ENCODE data around the gene RSPH3. TPM values are rescaled to one million over a fixed set of nuclear protein-coding genes. Genes with fewer than 3 reads are reported as not detected.

The RSPH3 gene
- total and polyA plus RNA-seq, 2 of the 8 experiments (the other 6 are each of a cell fraction or from before 2014, with no cell fraction given): 0.60 to 2.7 TPM

- H3K27me3 ChIP-seq (replicated peaks in 1 of 4; ENCODE audit: control insufficient read depth in 3 of 4, extremely low read depth in 1 of 4, insufficient read depth in 3 of 4, low read length in 3 of 4): peaks cover 0 to 1% (median 0%) of the 10 kb centered on the region in 4 experiments; a peak in 1 of 7 replicates
- no peak for DNase-seq (ENCODE audit: low read depth in 1 of 2, low spot score in 2 of 2)
- ChIA-PET POLR2A (ENCODE audit: partially characterized antibody) (interaction anchor here (1.1 kb wide), 1 partner anchor 10 kb away, joined by 3 read pairs; no protein-coding TSS in a partner anchor), CTCF (ENCODE audit: partially characterized antibody) (interaction anchor here (1.2 to 7.8 kb wide), 5 partner anchors 12 to 123 kb away, joined by 3 to 106 read pairs (median 15); partner anchors contain the start of gene RSPH3)
- H3K56ac ChIP-seq (replicated peaks; ENCODE audit: insufficient read length, low read depth, low read length): no peak overlapping the region
- H2BK15ac ChIP-seq (ENCODE audit: low read length): no peak overlapping the region
- H3K79me2 ChIP-seq (ENCODE audit: control insufficient read depth in 1 of 2, insufficient read depth in 2 of 2, low read length in 2 of 2): no peaks in the 10 kb centered on the region
- H3K4me3 ChIP-seq (ENCODE audit: extremely low read depth in 1 of 4, insufficient read depth in 2 of 4, low read depth in 3 of 4, low read length in 4 of 4): no peak overlapping the region
- no peak overlapping the region for H3K27ac ChIP-seq (ENCODE audit: low read depth, low read length)
- H4K91ac ChIP-seq (replicated peaks; ENCODE audit: insufficient read length, low read length): no peak overlapping the region
- no peak overlapping the region for H2BK20ac ChIP-seq (ENCODE audit: low read length)
- H4K8ac ChIP-seq (ENCODE audit: extremely low read depth, insufficient read depth, low read length): no peak overlapping the region
- H4K5ac ChIP-seq (ENCODE audit: insufficient read length, low read depth, low read length): no peak overlapping the region
- no peak overlapping the region for H3K9ac ChIP-seq (replicated peaks in 1 of 4; ENCODE audit: extremely low read depth in 1 of 4, low read depth in 3 of 4, low read length in 3 of 4)
- H3K18ac ChIP-seq (ENCODE audit: extremely low read depth, low read length): no peak overlapping the region
- H3K23me2 ChIP-seq (ENCODE audit: low read depth, low read length): no peaks in the 10 kb centered on the region
- no peaks in the 10 kb centered on the region for H3K79me1 ChIP-seq (ENCODE audit: low read depth, low read length)
- H3K4me2 ChIP-seq (ENCODE audit: insufficient read depth in 1 of 2, low read depth in 2 of 2, low read length in 2 of 2): no peak overlapping the region
- no peak for TF ChIP-seq JUN (IDR thresholded peaks at IDR 0.05; ENCODE audit: low read depth, low read length)
- TF ChIP-seq EGR1 (IDR thresholded peaks at IDR 0.05; ENCODE audit: borderline replicate concordance, low read depth, low read length): no peak
- no peak for FAIRE-seq
- H3K9me3 ChIP-seq (ENCODE audit: insufficient read depth in 2 of 2, low read depth in 1 of 2, low read length in 1 of 2): peaks cover 0 to 4% of the 10 kb centered on the region in 2 experiments; a peak in 1 of 4 replicates
- WGBS, 2 experiments (ENCODE audit: extremely low coverage in 1 of 2, insufficient coverage in 1 of 2, insufficient read length in 1 of 2, insufficient replicate concordance in 2 of 2, low coverage in 1 of 2, low lambda C conversion rate in 2 of 2, missing lambda C conversion rate in 1 of 2): 77% methylated on average over 4 of the region's 4 CpGs; no CpG with 5 or more reads in 1 of the 2 experiments
- H3K4me1 ChIP-seq (replicated peaks in 1 of 4; ENCODE audit: control insufficient read depth in 3 of 4, insufficient read depth in 4 of 4, low read length in 3 of 4): no peaks in the 10 kb centered on the region
- no peak overlapping the region for H2BK120ac ChIP-seq (replicated peaks; ENCODE audit: low read depth, low read length)
- H2AK5ac ChIP-seq (ENCODE audit: low read depth, low read length): no peak overlapping the region
- no peaks in the 10 kb centered on the region for H3K36me3 ChIP-seq (ENCODE audit: control insufficient read depth in 2 of 4, insufficient read depth in 4 of 4, low read length in 3 of 4)
- no peak overlapping the region for H3K4ac ChIP-seq (replicated peaks; ENCODE audit: insufficient read length, low read depth, low read length)
- H3K23ac ChIP-seq (ENCODE audit: insufficient read length): no peak overlapping the region
- no peaks in the 10 kb centered on the region for H4K20me1 ChIP-seq (replicated peaks in 1 of 2; ENCODE audit: control insufficient read depth in 1 of 2, insufficient read depth in 2 of 2, low read length in 2 of 2)
- no peak overlapping the region for H2BK5ac ChIP-seq (ENCODE audit: low read depth, low read length)
- no peak overlapping the region for H2AFZ ChIP-seq (ENCODE audit: low read length)
- no peak overlapping the region for H3K14ac ChIP-seq (ENCODE audit: insufficient read length)
- no peak overlapping the region for H2BK12ac ChIP-seq (ENCODE audit: low read depth, low read length)
Observed at GRCh38 chr6:159012201-159012600, 12.2 kb upstream of the RSPH3 start.

All from H1 (cell line).